ENCODE measurements around the gene RBM27.

GRCh38 chr5:146164382-146164781, 39.0 kb upstream of the RBM27 start:
- TF ChIP-seq ELK1 (IDR thresholded peaks at IDR 0.05; ENCODE audit: low read depth, low read length) (no peak), MYC (IDR thresholded peaks at IDR 0.05; ENCODE audit: insufficient read depth, insufficient read length, insufficient replicate concordance, low read length, severe bottlenecking) (no peak), STAT1 (conservative IDR thresholded peaks at IDR 0.05) (no peak), CEBPB (IDR thresholded peaks at IDR 0.05; ENCODE audit: borderline replicate concordance in 1 of 2, low read depth in 2 of 2, low read length in 2 of 2) (no peak), GABPA (IDR thresholded peaks at IDR 0.05; ENCODE audit: low read depth) (no peak), YY1 (IDR thresholded peaks at IDR 0.05; ENCODE audit: low read depth, low read length) (no peak), CHD4 (IDR thresholded peaks at IDR 0.05) (no peak), SREBF2 (IDR thresholded peaks at IDR 0.05; ENCODE audit: low read length) (no peak)
- TF ChIP-seq, protein P1, sequence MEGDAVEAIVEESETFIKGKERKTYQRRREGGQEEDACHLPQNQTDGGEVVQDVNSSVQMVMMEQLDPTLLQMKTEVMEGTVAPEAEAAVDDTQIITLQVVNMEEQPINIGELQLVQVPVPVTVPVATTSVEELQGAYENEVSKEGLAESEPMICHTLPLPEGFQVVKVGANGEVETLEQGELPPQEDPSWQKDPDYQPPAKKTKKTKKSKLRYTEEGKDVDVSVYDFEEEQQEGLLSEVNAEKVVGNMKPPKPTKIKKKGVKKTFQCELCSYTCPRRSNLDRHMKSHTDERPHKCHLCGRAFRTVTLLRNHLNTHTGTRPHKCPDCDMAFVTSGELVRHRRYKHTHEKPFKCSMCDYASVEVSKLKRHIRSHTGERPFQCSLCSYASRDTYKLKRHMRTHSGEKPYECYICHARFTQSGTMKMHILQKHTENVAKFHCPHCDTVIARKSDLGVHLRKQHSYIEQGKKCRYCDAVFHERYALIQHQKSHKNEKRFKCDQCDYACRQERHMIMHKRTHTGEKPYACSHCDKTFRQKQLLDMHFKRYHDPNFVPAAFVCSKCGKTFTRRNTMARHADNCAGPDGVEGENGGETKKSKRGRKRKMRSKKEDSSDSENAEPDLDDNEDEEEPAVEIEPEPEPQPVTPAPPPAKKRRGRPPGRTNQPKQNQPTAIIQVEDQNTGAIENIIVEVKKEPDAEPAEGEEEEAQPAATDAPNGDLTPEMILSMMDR (IDR thresholded peaks at IDR 0.05 in 2 of 3, conservative IDR thresholded peaks at IDR 0.05 in 1 of 3; ENCODE audit: control insufficient read depth in 2 of 3, extremely low read depth in 1 of 3, insufficient read depth in 1 of 3, low read depth in 3 of 3, low read length in 3 of 3): no peak
- TF ChIP-seq, protein P2, sequence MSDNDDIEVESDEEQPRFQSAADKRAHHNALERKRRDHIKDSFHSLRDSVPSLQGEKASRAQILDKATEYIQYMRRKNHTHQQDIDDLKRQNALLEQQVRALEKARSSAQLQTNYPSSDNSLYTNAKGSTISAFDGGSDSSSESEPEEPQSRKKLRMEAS (IDR thresholded peaks at IDR 0.05; ENCODE audit: low read depth, low read length): no peak
- TF ChIP-seq, protein P3, sequence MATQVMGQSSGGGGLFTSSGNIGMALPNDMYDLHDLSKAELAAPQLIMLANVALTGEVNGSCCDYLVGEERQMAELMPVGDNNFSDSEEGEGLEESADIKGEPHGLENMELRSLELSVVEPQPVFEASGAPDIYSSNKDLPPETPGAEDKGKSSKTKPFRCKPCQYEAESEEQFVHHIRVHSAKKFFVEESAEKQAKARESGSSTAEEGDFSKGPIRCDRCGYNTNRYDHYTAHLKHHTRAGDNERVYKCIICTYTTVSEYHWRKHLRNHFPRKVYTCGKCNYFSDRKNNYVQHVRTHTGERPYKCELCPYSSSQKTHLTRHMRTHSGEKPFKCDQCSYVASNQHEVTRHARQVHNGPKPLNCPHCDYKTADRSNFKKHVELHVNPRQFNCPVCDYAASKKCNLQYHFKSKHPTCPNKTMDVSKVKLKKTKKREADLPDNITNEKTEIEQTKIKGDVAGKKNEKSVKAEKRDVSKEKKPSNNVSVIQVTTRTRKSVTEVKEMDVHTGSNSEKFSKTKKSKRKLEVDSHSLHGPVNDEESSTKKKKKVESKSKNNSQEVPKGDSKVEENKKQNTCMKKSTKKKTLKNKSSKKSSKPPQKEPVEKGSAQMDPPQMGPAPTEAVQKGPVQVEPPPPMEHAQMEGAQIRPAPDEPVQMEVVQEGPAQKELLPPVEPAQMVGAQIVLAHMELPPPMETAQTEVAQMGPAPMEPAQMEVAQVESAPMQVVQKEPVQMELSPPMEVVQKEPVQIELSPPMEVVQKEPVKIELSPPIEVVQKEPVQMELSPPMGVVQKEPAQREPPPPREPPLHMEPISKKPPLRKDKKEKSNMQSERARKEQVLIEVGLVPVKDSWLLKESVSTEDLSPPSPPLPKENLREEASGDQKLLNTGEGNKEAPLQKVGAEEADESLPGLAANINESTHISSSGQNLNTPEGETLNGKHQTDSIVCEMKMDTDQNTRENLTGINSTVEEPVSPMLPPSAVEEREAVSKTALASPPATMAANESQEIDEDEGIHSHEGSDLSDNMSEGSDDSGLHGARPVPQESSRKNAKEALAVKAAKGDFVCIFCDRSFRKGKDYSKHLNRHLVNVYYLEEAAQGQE (IDR thresholded peaks at IDR 0.05; ENCODE audit: low read depth, low read length): no peak
